Epithelial cell of esophagus (primary cell): ENCODE results near the gene LMO7.
A peak's percentile ranks its signal among the peaks of the same experiment; 100 is the strongest.
"Not testable (repeated sequence)": the region's sequence is repeated elsewhere in the genome, so short reads cannot be mapped to it uniquely, and the experiment has no call there.

Experiments used
- DNase-seq: peaks from one replicate; pipeline ENCODE4 v3.0.0; 2010; ENCODE audit warnings: low read depth
- H3K4me3 ChIP-seq: 2 replicates; pipeline ENCODE4 v1.5.1; 2011; ENCODE audit warnings: mild to moderate bottlenecking, low read length, control low read depth
- TF ChIP-seq, protein P1 (sequence below): IDR thresholded peaks from 2 replicates; pipeline ENCODE4 v1.5.1; 2011; ENCODE audit warnings: low read depth, mild to moderate bottlenecking, low read length, control low read depth, inconsistent platforms; ENCODE audit not compliant: insufficient read depth; ENCODE audit errors: missing control alignments

LMO7 gene

DNA sequence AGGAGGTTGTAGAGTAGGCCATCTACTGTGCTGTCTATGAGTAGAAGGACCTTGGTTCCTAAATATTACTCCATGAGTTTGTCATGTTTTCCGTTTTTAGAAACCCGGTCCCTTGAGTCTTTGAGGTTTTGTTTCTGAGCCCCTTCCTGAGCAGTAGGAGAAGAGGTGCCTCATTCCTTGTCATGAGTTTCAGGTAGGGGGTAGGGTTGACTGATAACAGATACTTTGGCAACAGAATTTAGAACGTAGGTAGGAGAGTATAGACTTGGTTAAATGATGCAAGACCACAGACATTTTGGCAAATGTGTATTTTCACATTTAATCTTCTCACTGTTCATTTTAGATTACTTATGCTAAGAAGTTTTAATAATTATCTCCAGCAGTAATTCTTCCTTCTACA lies 24.6 kb downstream of the LMO7 start:
- no peak for DNase-seq
- H3K4me3 ChIP-seq = no peak overlapping the region
- TF ChIP-seq, protein P1, sequence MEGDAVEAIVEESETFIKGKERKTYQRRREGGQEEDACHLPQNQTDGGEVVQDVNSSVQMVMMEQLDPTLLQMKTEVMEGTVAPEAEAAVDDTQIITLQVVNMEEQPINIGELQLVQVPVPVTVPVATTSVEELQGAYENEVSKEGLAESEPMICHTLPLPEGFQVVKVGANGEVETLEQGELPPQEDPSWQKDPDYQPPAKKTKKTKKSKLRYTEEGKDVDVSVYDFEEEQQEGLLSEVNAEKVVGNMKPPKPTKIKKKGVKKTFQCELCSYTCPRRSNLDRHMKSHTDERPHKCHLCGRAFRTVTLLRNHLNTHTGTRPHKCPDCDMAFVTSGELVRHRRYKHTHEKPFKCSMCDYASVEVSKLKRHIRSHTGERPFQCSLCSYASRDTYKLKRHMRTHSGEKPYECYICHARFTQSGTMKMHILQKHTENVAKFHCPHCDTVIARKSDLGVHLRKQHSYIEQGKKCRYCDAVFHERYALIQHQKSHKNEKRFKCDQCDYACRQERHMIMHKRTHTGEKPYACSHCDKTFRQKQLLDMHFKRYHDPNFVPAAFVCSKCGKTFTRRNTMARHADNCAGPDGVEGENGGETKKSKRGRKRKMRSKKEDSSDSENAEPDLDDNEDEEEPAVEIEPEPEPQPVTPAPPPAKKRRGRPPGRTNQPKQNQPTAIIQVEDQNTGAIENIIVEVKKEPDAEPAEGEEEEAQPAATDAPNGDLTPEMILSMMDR = no peak

DNA sequence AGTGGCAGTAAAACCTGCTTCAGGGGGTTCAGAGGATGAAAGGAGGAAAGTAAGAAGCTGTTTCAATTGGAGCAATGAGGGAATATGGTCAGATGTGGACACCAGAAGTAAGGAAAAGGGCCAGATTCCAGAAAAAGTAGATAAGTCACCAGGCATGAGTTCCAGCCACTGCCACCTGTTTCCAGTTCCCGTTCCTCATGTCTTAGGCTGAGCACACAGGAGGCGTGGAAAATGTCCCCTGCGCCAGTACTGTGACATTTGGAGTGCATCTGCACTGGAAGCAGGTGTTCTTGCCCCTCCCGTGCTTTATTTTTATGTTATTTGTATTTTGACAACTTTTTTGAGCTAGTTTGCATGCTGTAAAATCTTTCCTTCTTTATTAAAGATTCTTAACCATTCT lies 25.3 kb downstream of the LMO7 start:
- TF ChIP-seq, protein P1 = no peak
- no peak for DNase-seq
- H3K4me3 ChIP-seq = no peak overlapping the region

GRCh38 chr13:75666646-75667351 lies 30.7 kb downstream of the LMO7 start:
- TF ChIP-seq, protein P1 = no peak
- no peak overlapping the region for H3K4me3 ChIP-seq
- DNase-seq = peak; percentile 97

DNA sequence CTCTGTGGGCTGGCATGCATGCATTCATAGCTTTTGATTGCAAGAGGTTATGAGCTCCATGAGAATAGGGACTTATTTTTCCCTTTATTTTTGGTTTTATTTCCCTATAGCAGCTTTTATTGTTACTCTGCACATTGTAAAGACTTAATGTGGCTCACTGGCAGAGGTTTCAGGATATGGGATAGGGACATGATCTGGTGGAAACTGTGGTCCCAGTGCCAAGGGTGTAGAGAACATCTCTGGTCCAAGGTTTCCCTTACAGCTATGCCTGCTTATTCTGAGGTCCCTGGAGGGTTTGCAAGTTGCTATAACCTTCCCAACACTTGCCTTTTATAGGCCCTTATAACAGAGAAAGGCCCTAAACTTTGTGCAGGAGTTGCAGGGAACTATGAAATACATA lies 33.6 kb downstream of the LMO7 start:
- H3K4me3 ChIP-seq = no peak overlapping the region
- TF ChIP-seq, protein P1 = no peak
- no peak for DNase-seq

DNA sequence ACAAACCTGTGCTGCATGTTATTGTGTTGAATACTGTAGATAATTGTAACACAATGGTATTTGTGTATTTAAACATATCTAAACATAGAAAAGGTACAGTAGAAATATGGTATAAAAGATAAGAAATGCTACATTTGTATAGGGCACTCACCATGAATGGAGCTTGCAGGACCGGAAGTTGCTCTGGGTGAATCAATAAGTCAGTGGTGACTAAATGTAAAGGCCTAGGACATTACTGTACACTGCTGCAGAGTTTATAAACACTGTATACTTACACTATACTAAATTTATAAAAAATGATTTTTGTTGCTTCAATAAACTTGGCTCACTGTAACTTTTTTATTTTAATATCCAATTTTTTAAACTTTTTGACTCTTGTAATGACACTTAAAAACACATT lies 34.4 kb downstream of the LMO7 start:
- TF ChIP-seq, protein P1 = no peak
- peak; percentile 53 for DNase-seq

GRCh38 chr13:75675421-75675820 lies 39.3 kb downstream of the LMO7 start:
- TF ChIP-seq, protein P1 = no peak
- no peak overlapping the region for H3K4me3 ChIP-seq
- DNase-seq = no peak

More for the DNA sequence above, 34.4 kb downstream of the LMO7 start:
- no peak overlapping the region for H3K4me3 ChIP-seq

GRCh38 chr13:75679459-75679858 lies 43.3 kb downstream of the LMO7 start:
- TF ChIP-seq, protein P1 = no peak
- no peak for DNase-seq
- no peak overlapping the region for H3K4me3 ChIP-seq

GRCh38 chr13:75680251-75680650 lies 44.1 kb downstream of the LMO7 start:
- not testable (repeated sequence) for H3K4me3 ChIP-seq, DNase-seq
